Natural killer cell (primary cell): Measurements from ENCODE around the gene CRACR2A. TPM values are rescaled to one million over a fixed set of nuclear protein-coding genes. Genes with fewer than 3 reads are reported as not detected.
A peak's percentile ranks its signal among the peaks of the same experiment; 100 is the strongest.

Experiments used
- ATAC-seq, 3 donors: fragments of 150-1000 bp in 2 of 3; fragments of 200-7000 bp in 1 of 3; cut with Tn5 transposase; 1 replicate in 1 of 3; 2 replicates in 2 of 3; pipeline ENCODE4 v1.10.0; 2021; ENCODE audit warnings: mild to moderate bottlenecking in 2 of 3, moderate library complexity in 2 of 3
- DNase-seq, 2 donors: peaks; one replicate each; pipeline versions ENCODE4 v3.0.0 to v3.0.0-alpha.2; 2013 to 2021; ENCODE audit warnings: mixed read lengths in 1 of 2
- H3K27ac ChIP-seq: one replicate; pipeline ENCODE4 v1.5.1; 2013; ENCODE audit warnings: mild to moderate bottlenecking, low read length
- H3K27me3 ChIP-seq: one replicate; pipeline ENCODE4 v1.6.1; 2013; ENCODE audit warnings: low read length; ENCODE audit not compliant: control insufficient read depth, insufficient read depth
- H3K36me3 ChIP-seq: one replicate; pipeline ENCODE4 v1.6.1; 2013; ENCODE audit warnings: low read length; ENCODE audit not compliant: control insufficient read depth, insufficient read depth
- H3K4me1 ChIP-seq: one replicate; pipeline ENCODE4 v1.6.1; 2013; ENCODE audit warnings: low read length; ENCODE audit not compliant: control insufficient read depth, insufficient read depth
- H3K4me3 ChIP-seq: one replicate; pipeline ENCODE4 v1.5.1; 2013; ENCODE audit warnings: low read length
- H3K9me3 ChIP-seq: one replicate; pipeline ENCODE4 v1.6.1; 2013; ENCODE audit warnings: low read length; ENCODE audit not compliant: control insufficient read depth, insufficient read depth
- H3K27ac Mint-ChIP-seq, 2 donors: one replicate each; pipeline ENCODE4 v1.8.0; 2022; ENCODE audit warnings: mild to moderate bottlenecking in 2 of 2, mixed read lengths in 2 of 2, moderate library complexity in 1 of 2
- H3K27me3 Mint-ChIP-seq, 2 donors: one replicate each; pipeline ENCODE4 v1.8.0; 2022; ENCODE audit warnings: low read depth in 2 of 2, mixed read lengths in 2 of 2
- H3K36me3 Mint-ChIP-seq: one replicate; pipeline ENCODE4 v1.8.0; 2022; ENCODE audit warnings: mixed read lengths
- H3K4me1 Mint-ChIP-seq, 2 donors: one replicate each; pipeline ENCODE4 v1.8.0; 2022; ENCODE audit warnings: mixed read lengths in 2 of 2
- H3K4me3 Mint-ChIP-seq: one replicate; pipeline ENCODE4 v1.8.0; 2022; ENCODE audit warnings: mild to moderate bottlenecking, moderate library complexity, mixed read lengths
- H3K9me3 Mint-ChIP-seq, 2 donors: one replicate each; pipeline ENCODE4 v1.8.0; 2022; ENCODE audit warnings: mixed read lengths in 2 of 2
- CTCF ChIP-seq: fragments of 200-600 bp; IDR thresholded peaks from one replicate; pipeline ENCODE4 v1.8.0; 2022; ENCODE audit warnings: antibody characterized with exemption
- whole genome bisulfite sequencing: methylation state at CpG from one replicate; pipeline ENCODE4 v1.1.7; 2013; ENCODE audit warnings: missing lambda C conversion rate; ENCODE audit not compliant: insufficient coverage; 5-methylcytosine and 5-hydroxymethylcytosine counted together
- intact Hi-C: fragments of 100-400 bp; cut with micrococcal nuclease; formaldehyde crosslinking; loops from one replicate; pipeline ENCODE4 v1.14.2; 2022
- total RNA-seq, 4 donors: library from RNA; stranded (reverse); fragments of 120-200 nt in 1 of 4; gene quantifications; one replicate each; pipeline versions ENCODE4 v1.2.3 to v1.2.4, GENCODE V29; 2013 to 2022

The CRACR2A gene
- total RNA-seq, 3 donors from 2014 or later (not counting 1 experiment from before 2014, with no cell fraction given), result 59.8 to 94.4 (median 80.5) TPM

GRCh38 chr12:3613641-3614395 lies 139.1 kb downstream of the CRACR2A start:
- H3K9me3 Mint-ChIP-seq, result no peaks in the 10 kb centered on the region
- peaks cover 13% of the 10 kb centered on the region for H3K36me3 Mint-ChIP-seq
- 96% methylated on average over 13 of the region's 13 CpGs for WGBS
- peaks cover 60% of the 10 kb centered on the region for H3K36me3 ChIP-seq
- H3K27me3 ChIP-seq, result no peaks in the 10 kb centered on the region
- peaks cover 0 to 4% of the 10 kb centered on the region in 2 donors for H3K4me1 Mint-ChIP-seq
- intact Hi-C loops, result no loop called here
- H3K9me3 ChIP-seq, result no peaks in the 10 kb centered on the region
- H3K27ac ChIP-seq, result no peak overlapping the region
- no peak for TF ChIP-seq CTCF
- H3K4me1 ChIP-seq, result no peaks in the 10 kb centered on the region
- peak in 1 of 3 donors; percentile 21 for ATAC-seq
- H3K4me3 Mint-ChIP-seq, result no peak overlapping the region
- no peak for DNase-seq
- no peaks in the 10 kb centered on the region for H3K27me3 Mint-ChIP-seq
- H3K4me3 ChIP-seq, result no peak overlapping the region
- H3K27ac Mint-ChIP-seq, result peak overlapping the region; percentile 16 to 25

- H3K36me3 ChIP-seq, result peaks cover 52% of the 10 kb centered on the region
- Mint-ChIP-seq H3K36me3 (peaks cover 17% of the 10 kb centered on the region), H3K27ac (no peak overlapping the region), H3K4me1 (peaks cover 0 to 2% of the 10 kb centered on the region in 2 donors), H3K4me3 (no peak overlapping the region), H3K9me3 (no peaks in the 10 kb centered on the region), H3K27me3 (no peaks in the 10 kb centered on the region)
- H3K9me3 ChIP-seq, result no peaks in the 10 kb centered on the region
- TF ChIP-seq CTCF, result no peak
- H3K4me3 ChIP-seq, result no peak overlapping the region
- H3K27ac ChIP-seq, result no peak overlapping the region
- H3K27me3 ChIP-seq, result no peaks in the 10 kb centered on the region
- WGBS, result 80% methylated on average over 8 of the region's 8 CpGs
- intact Hi-C loops, result no loop called here
- no peak for DNase-seq
- no peak for ATAC-seq
- no peaks in the 10 kb centered on the region for H3K4me1 ChIP-seq
Measured at GRCh38 chr12:3611860-3612703, 140.8 kb downstream of the CRACR2A start.

DNA sequence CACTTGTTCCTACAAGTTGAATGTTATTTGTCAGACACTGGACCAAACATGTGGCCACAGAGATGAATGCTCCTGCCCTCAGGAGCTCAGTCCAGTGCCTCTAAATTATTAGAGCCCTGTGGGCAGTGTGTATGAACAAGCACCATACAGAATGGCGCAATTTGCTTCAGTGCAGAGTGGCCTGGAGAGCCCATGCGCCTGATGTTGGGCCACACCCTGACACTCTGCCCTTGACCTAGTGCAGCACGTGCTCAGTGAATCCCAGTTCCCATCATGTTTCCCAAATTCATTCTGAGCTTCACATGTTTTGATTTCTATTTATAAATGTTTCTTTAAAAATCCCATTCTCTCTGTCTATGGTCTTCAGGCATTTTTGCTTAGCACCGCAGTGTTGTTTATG lies 145.1 kb downstream of the CRACR2A start:
- no peak for TF ChIP-seq CTCF
- Mint-ChIP-seq H3K4me1 (peaks cover 7 to 19% of the 10 kb centered on the region in 2 donors), H3K4me3 (no peak overlapping the region), H3K36me3 (peaks cover 21% of the 10 kb centered on the region), H3K9me3 (no peaks in the 10 kb centered on the region), H3K27me3 (no peaks in the 10 kb centered on the region), H3K27ac (no peak overlapping the region)
- H3K9me3 ChIP-seq, result no peaks in the 10 kb centered on the region
- intact Hi-C loops, result no loop called here
- H3K27me3 ChIP-seq, result no peaks in the 10 kb centered on the region
- H3K27ac ChIP-seq, result no peak overlapping the region
- ATAC-seq, result no peak
- H3K4me3 ChIP-seq, result no peak overlapping the region
- H3K36me3 ChIP-seq, result peaks cover 14% of the 10 kb centered on the region
- DNase-seq, result no peak
- H3K4me1 ChIP-seq, result no peaks in the 10 kb centered on the region
- 98% methylated on average over 4 of the region's 4 CpGs for WGBS
